BE2C (cell line): ENCODE data around the gene MAP7.

ENCODE experiments used
- DNase-seq: peaks from one replicate; pipeline ENCODE4 v3.0.0-alpha.2; 2020
- H3K27me3 ChIP-seq: fragments of 250-450 bp; sonication (Bioruptor Pico); 2 replicates; pipeline ENCODE4 v1.5.1; 2020; ENCODE audit warnings: mild to moderate bottlenecking
- H3K36me3 ChIP-seq: fragments of 250-450 bp; sonication (Bioruptor Pico); 2 replicates; pipeline ENCODE4 v1.5.1; 2020; ENCODE audit warnings: mild to moderate bottlenecking
- H3K4me1 ChIP-seq: fragments of 250-450 bp; sonication (Bioruptor Pico); 2 replicates; pipeline ENCODE4 v1.5.1; 2020
- H3K4me3 ChIP-seq: 2 replicates; pipeline ENCODE4 v1.5.1; 2011; ENCODE audit warnings: low read depth, low read length
- H3K9me3 ChIP-seq: fragments of 250-450 bp; sonication (Bioruptor Pico); 2 replicates; pipeline ENCODE4 v1.5.1; 2020
- CTCF ChIP-seq: IDR thresholded peaks from 2 replicates; pipeline ENCODE4 v1.5.1; 2012; ENCODE audit warnings: mild to moderate bottlenecking, low read depth, low read length

Gene MAP7

GRCh38 chr6:136360783-136361182 is 189.4 kb downstream of the MAP7 start:
- no peaks in the 10 kb centered on the region for H3K9me3 ChIP-seq
- H3K27me3 ChIP-seq, result no peaks in the 10 kb centered on the region
- no peak overlapping the region for H3K4me3 ChIP-seq
- peaks cover 6% of the 10 kb centered on the region for H3K4me1 ChIP-seq
- no peak for DNase-seq
- peaks cover 34% of the 10 kb centered on the region for H3K36me3 ChIP-seq
- no peak for TF ChIP-seq CTCF

- H3K4me3 ChIP-seq, result no peak overlapping the region
- H3K36me3 ChIP-seq, result peaks cover 34% of the 10 kb centered on the region
- DNase-seq, result no peak
- H3K4me1 ChIP-seq, result peaks cover 6% of the 10 kb centered on the region
- H3K27me3 ChIP-seq, result no peaks in the 10 kb centered on the region
- no peaks in the 10 kb centered on the region for H3K9me3 ChIP-seq
- no peak for TF ChIP-seq CTCF
These were observed 190.4 kb downstream of the MAP7 start for GRCh38 chr6:136359851-136360250.

- DNase-seq, result peak; percentile 32
- no peak for TF ChIP-seq CTCF
- H3K9me3 ChIP-seq, result no peaks in the 10 kb centered on the region
- H3K4me1 ChIP-seq, result no peaks in the 10 kb centered on the region; the same call in 1 of the 2 replicates
- H3K4me3 ChIP-seq, result no peak overlapping the region
- no peaks in the 10 kb centered on the region; the same call in 1 of the 2 replicates for H3K36me3 ChIP-seq
- H3K27me3 ChIP-seq, result no peaks in the 10 kb centered on the region
These were observed 198.6 kb downstream of the MAP7 start for GRCh38 chr6:136351518-136352110.

- Histone ChIP-seq H3K27me3 (no peaks in the 10 kb centered on the region), H3K4me3 (no peak overlapping the region), H3K9me3 (no peaks in the 10 kb centered on the region), H3K4me1 (no peaks in the 10 kb centered on the region; the same call in 1 of the 2 replicates), H3K36me3 (no peaks in the 10 kb centered on the region; the same call in 1 of the 2 replicates)
- DNase-seq, result no peak
- no peak for TF ChIP-seq CTCF
These were observed 199.3 kb downstream of the MAP7 start for GRCh38 chr6:136350914-136351313.

- no peaks in the 10 kb centered on the region for H3K9me3 ChIP-seq
- H3K4me3 ChIP-seq, result no peak overlapping the region
- H3K36me3 ChIP-seq, result peaks cover 9% of the 10 kb centered on the region; the same call in 1 of the 2 replicates
- no peak for TF ChIP-seq CTCF
- no peaks in the 10 kb centered on the region; the same call in 1 of the 2 replicates for H3K4me1 ChIP-seq
- no peak for DNase-seq
- H3K27me3 ChIP-seq, result no peaks in the 10 kb centered on the region
These were observed 202.4 kb downstream of the MAP7 start for GRCh38 chr6:136347847-136348246.

GRCh38 chr6:136345145-136345544 is 205.1 kb downstream of the MAP7 start:
- no peak for DNase-seq
- no peak overlapping the region for H3K4me3 ChIP-seq
- peaks cover 9% of the 10 kb centered on the region; the same call in 1 of the 2 replicates for H3K36me3 ChIP-seq
- no peaks in the 10 kb centered on the region for H3K4me1 ChIP-seq
- TF ChIP-seq CTCF, result no peak
- H3K9me3 ChIP-seq, result no peaks in the 10 kb centered on the region
- no peaks in the 10 kb centered on the region for H3K27me3 ChIP-seq
